ENCODE data around the gene SIAE.
"Not testable (repeated sequence)": the region's sequence is repeated elsewhere in the genome, so short reads cannot be mapped to it uniquely, and the experiment has no call there.

The SIAE gene

GRCh38 chr11:124629961-124630360, 43.6 kb downstream of the SIAE start:
- no peak for DNase-seq (ENCODE audit: low read depth, low spot score)
- no peak overlapping the region for H3K27ac ChIP-seq

GRCh38 chr11:124627546-124627945, 46.0 kb downstream of the SIAE start:
- H3K27ac ChIP-seq: no peak overlapping the region
- DNase-seq (ENCODE audit: low read depth, low spot score): no peak

DNA sequence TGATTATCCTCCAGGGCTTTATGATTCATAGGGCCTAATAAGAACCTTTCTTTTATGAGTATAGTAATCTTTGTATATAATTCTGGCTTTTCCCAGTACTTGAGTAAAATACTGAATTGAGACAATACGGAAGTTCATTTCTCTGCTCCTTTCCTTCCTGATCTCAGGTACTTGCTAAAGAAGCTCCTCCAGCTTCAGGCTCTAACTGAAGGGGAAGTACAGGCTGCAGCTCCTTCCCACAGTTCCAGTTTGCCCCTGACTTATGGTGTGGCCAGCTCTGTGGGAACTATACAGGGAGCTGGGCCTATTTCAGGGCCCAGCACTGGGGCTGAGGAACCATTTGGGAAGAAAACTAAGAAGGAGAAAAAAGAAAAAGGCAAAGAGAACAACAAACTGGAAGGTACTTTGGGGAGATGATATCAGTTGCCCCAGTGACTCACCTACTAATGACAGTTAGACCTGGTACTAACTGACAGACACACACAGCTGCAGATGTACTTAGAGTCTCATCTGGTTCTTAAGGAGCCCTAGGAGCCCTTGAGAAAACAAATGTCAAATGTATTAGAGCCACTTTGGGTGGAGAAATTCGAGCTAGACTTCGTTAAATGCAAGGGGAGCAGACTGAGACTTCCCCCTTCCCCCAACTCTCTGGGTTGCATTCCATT, 47.9 kb downstream of the SIAE start:
- DNase-seq (ENCODE audit: low read depth, low spot score): no peak
- no peak overlapping the region for H3K27ac ChIP-seq

GRCh38 chr11:124623861-124624525, 49.5 kb downstream of the SIAE start:
- peak overlapping the region; percentile 88 for H3K27ac ChIP-seq
- DNase-seq (ENCODE audit: low read depth, low spot score): no peak

GRCh38 chr11:124622531-124623451, 50.7 kb downstream of the SIAE start, which contains the start of gene TBRG1:
TSS of gene TBRG1 (plus strand) at chr11:124622864. CDS start at chr11:124623084, 220 bp downstream.
- DNase-seq (ENCODE audit: low read depth, low spot score): peak; percentile 39
- H3K27ac ChIP-seq: peak within 1 kb of the TSS; percentile 88

- no peak overlapping the region for H3K27ac ChIP-seq
- no peak for DNase-seq (ENCODE audit: low read depth, low spot score)
These were observed 54.7 kb downstream of the SIAE start for GRCh38 chr11:124618863-124619262.

- no peak overlapping the region for H3K27ac ChIP-seq
- no peak for DNase-seq (ENCODE audit: low read depth, low spot score)
These were observed 60.8 kb downstream of the SIAE start for GRCh38 chr11:124612567-124613246.

DNA sequence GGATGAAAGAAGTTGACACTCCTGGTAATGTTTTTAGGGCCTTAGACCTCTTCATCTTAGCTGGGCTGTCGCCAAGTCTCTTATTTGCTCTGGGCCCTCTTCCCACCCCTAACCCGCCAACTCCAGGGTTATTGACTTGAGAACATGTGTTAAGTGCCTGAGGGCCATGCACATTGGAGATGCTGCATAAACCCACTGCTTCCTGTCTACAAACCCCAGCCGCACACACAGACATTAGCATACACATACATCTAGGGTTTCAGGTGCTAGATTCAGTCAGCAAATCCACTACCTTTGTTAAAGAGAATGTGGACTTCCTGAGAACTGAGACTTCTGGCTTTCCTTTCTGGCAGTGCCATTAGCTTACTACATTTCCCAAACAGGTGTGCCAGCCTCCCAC, 61.5 kb downstream of the SIAE start:
- no peak overlapping the region for H3K27ac ChIP-seq
- DNase-seq (ENCODE audit: low read depth, low spot score): no peak

GRCh38 chr11:124611064-124611463, 62.5 kb downstream of the SIAE start, which contains the start of gene PANX3:
TSS of gene PANX3 (plus strand) at chr11:124611428. CDS start at chr11:124611557, 129 bp downstream.
- DNase-seq (ENCODE audit: low read depth, low spot score): no peak

DNA sequence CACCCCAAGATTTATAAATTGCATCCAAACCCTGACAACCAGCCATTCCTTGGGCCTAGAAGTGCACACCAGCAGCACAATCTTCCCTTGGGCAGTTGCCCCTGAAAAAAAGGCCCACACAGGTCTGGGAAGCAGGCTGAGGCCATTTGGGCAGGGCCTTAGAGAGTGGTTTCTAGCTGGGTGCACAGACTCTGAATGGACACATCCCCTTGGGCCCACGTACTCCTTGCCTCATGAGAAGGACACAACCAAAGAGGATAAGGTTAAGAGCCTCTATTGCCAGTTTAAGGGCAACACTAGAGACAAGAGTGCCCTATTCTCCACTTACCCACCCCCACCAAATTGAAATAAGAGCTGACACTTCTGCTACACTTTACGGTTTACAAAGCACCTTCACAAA, 63.2 kb downstream of the SIAE start:
- H3K27ac ChIP-seq: no peak overlapping the region
- no peak for DNase-seq (ENCODE audit: low read depth, low spot score)

More at GRCh38 chr11:124611064-124611463, 62.5 kb downstream of the SIAE start, which contains the start of gene PANX3:
- H3K27ac ChIP-seq: no peak within 1 kb of the TSS

- DNase-seq (ENCODE audit: low read depth, low spot score): no peak
- H3K27ac ChIP-seq: no peak overlapping the region
These were observed 65.4 kb downstream of the SIAE start for GRCh38 chr11:124608147-124608546.

DNA sequence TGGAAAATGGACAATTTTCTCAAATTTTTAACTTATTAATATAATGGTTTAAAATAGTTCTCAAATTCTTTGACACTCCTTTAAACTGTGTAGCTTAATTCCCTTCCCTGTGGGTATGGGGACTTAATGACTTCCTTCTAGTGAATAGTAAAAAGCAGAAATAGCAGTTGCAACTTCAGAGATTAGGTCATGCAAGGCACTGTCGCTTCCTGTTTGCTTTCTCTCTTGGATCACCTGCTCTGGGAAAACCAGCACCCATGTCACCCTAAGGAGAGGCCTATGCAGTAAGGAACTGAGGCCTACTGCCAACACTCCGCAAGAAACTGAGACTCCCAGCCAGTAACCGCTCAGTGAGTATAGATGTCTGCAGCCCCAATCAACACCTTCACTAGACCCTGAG, 67.8 kb downstream of the SIAE start:
- H3K27ac ChIP-seq: no peak overlapping the region
- DNase-seq (ENCODE audit: low read depth, low spot score): no peak

GRCh38 chr11:124602723-124603122, 70.8 kb downstream of the SIAE start:
- not testable (repeated sequence) for DNase-seq (ENCODE audit: low read depth, low spot score)

GRCh38 chr11:124602193-124602592, 71.3 kb downstream of the SIAE start:
- no peak for DNase-seq (ENCODE audit: low read depth, low spot score)
- H3K27ac ChIP-seq: peak overlapping the region; percentile 21

More at GRCh38 chr11:124602723-124603122, 70.8 kb downstream of the SIAE start:
- not testable (repeated sequence) for H3K27ac ChIP-seq

DNA sequence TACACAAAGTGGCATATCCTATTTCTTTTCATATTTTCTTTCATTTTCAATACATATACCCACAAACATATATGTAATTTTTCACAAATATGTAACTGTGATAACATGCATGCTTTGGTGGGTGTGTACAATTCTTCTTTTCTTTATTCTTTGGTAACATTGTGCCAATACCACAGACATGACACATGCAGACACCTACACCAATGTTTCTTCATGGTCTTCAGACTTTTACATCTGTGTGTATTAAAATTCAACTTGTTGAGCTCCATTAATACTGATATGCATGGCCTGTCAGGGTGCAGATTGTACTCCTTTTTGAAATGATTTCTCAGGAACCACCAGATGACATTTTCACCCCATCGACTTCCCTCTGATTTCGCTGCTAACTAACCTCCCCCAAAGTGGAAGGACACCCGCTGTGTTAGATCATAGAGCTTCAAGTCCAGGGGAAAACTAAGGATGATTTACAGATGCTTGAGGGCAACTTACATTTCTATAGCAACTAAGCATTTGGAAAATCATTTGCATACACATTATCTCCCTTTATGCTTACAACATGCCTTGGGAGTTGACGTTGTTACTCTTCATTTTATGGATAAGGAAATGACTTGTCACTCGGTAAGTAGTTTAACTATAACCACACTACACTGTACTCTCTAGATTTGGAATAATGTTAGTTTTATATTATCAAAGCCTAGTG, 72.8 kb downstream of the SIAE start:
- no peak for DNase-seq (ENCODE audit: low read depth, low spot score)
- no peak overlapping the region for H3K27ac ChIP-seq

DNA sequence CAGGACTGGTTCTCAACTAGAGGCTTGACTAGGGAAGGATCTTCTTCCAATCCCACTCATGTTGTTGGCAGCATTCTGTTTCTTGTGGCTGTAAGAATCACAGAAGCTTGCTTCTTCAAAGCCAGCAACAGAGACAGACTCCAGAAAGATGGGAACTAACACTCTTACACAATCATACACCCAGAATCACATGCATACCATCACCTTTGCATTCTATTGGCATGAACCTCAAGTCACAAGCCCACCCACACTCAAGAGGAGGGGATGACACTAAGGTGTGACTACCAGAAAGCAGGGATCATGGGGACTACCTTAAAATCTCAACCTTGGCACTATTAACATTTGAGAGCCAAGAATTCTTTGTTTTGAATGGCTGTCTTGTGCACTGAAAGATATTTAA, 75.9 kb downstream of the SIAE start:
- no peak overlapping the region for H3K27ac ChIP-seq
- no peak for DNase-seq (ENCODE audit: low read depth, low spot score)

GRCh38 chr11:124595302-124595701, 78.2 kb downstream of the SIAE start:
- no peak for DNase-seq (ENCODE audit: low read depth, low spot score)
- no peak overlapping the region for H3K27ac ChIP-seq

- no peak for DNase-seq (ENCODE audit: low read depth, low spot score)
- no peak overlapping the region for H3K27ac ChIP-seq
These were observed 80.9 kb downstream of the SIAE start for GRCh38 chr11:124592627-124593026.

GRCh38 chr11:124591430-124591829, 82.1 kb downstream of the SIAE start:
- DNase-seq (ENCODE audit: low read depth, low spot score): no peak
- H3K27ac ChIP-seq: no peak overlapping the region

Data from epithelial cell of prostate (primary cell).